ENCODE data around the gene IDH2. TPM values are rescaled to one million over a fixed set of nuclear protein-coding genes. Genes with fewer than 3 reads are reported as not detected.
A peak's percentile ranks its signal among the peaks of the same experiment; 100 is the strongest.

Gene IDH2
- total RNA-seq, 2 experiments from 2014 or later, result 38.0 to 38.2 TPM

DNA sequence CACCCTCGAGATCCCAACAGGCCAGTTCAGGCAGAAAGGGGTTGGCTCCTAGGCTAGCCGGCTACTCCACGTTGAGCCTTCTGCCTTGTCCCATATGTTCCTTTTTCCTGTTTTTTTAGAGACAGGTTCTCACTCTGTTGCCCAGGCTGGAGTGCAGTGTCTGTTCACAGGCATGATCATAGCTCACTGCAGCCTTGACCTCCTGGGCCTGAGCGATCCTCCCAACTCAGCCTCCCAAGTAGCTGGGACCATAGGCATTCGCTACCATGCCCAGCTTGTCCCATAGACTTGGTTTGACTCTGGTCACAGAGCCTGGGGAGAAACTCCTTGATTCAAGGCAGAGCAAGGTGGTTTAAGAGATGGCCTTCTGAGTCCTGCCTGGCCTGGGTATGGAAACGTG lies 68.8 kb downstream of the IDH2 start:
- Histone ChIP-seq H3K4me3 (ENCODE audit: low read length) (no peak overlapping the region), H3K27me3 (ENCODE audit: control insufficient read depth in 1 of 2, insufficient read depth in 2 of 2, low read length in 2 of 2) (no peaks in the 10 kb centered on the region), H3K4me1 (ENCODE audit: insufficient read depth, low read length) (peaks cover 74% of the 10 kb centered on the region), H3K27ac (ENCODE audit: low read depth in 1 of 2, low read length in 2 of 2) (no peak overlapping the region), H3K9me3 (ENCODE audit: control insufficient read depth in 1 of 2, insufficient read depth in 1 of 2, low read length in 2 of 2) (no peaks in the 10 kb centered on the region), H3K36me3 (ENCODE audit: insufficient read depth, low read length) (no peaks in the 10 kb centered on the region)
- intact Hi-C loops (cut with DNase I, micrococcal nuclease), result no loop called here
- Mint-ChIP-seq H3K9me3 (no peaks in the 10 kb centered on the region), H3K4me3 (no peak overlapping the region), H3K36me3 (ENCODE audit: low read depth) (peaks cover 3% of the 10 kb centered on the region), H3K27me3 (no peaks in the 10 kb centered on the region), H3K27ac (peak overlapping the region; percentile 76), H3K4me1 (ENCODE audit: low read depth) (peaks cover 69% of the 10 kb centered on the region)
- DNase-seq, result no peak
- ChIA-PET POLR2A (interaction anchor here (0.8 to 1.7 kb wide), 2 partner anchors 15 to 26 kb away, joined by 3 to 4 read pairs; no protein-coding TSS in a partner anchor), CTCF (no interaction called here)
- ATAC-seq (ENCODE audit: poor library complexity), result no peak
- TF ChIP-seq, protein P1, sequence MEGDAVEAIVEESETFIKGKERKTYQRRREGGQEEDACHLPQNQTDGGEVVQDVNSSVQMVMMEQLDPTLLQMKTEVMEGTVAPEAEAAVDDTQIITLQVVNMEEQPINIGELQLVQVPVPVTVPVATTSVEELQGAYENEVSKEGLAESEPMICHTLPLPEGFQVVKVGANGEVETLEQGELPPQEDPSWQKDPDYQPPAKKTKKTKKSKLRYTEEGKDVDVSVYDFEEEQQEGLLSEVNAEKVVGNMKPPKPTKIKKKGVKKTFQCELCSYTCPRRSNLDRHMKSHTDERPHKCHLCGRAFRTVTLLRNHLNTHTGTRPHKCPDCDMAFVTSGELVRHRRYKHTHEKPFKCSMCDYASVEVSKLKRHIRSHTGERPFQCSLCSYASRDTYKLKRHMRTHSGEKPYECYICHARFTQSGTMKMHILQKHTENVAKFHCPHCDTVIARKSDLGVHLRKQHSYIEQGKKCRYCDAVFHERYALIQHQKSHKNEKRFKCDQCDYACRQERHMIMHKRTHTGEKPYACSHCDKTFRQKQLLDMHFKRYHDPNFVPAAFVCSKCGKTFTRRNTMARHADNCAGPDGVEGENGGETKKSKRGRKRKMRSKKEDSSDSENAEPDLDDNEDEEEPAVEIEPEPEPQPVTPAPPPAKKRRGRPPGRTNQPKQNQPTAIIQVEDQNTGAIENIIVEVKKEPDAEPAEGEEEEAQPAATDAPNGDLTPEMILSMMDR (IDR thresholded peaks at IDR 0.05), result no peak

Other genes starting within 250 kb of the IDH2 start
- gene AP3S2, start 208.5 kb downstream of the IDH2 start, total RNA-seq, result 10 to 100 TPM; 18.9 to 20.5 TPM
- not detected for gene ARPIN, start 189.5 kb downstream of the IDH2 start, total RNA-seq
- 1 to 10 TPM; 6.5 to 7.7 TPM for gene ZNF710, start 101.1 kb downstream of the IDH2 start, total RNA-seq
- 1 to 10 TPM; 8.0 to 9.5 TPM for gene SEMA4B, start 98.9 kb upstream of the IDH2 start, total RNA-seq
- gene CIB1, start 131.5 kb upstream of the IDH2 start, total RNA-seq, result 100 to 1,000 TPM; 279 to 295 TPM
- gene GDPGP1, start 131.7 kb upstream of the IDH2 start, total RNA-seq, result 1 to 10 TPM; 7.5 to 8.3 TPM
- 1 to 10 TPM in 1 of 2 experiments, under 1 TPM in 1; 0.63 to 1.8 TPM for gene TTLL13, start 147.1 kb upstream of the IDH2 start, total RNA-seq
- 10 to 100 TPM; 55.7 to 58.4 TPM for gene NGRN, start 163.2 kb upstream of the IDH2 start, total RNA-seq
- gene ZNF774, start 249.8 kb upstream of the IDH2 start, total RNA-seq, result 1 to 10 TPM in 1 of 2 experiments, under 1 TPM in 1; 0.20 to 1.1 TPM